WERI-Rb-1 (cell line): Measurements from ENCODE around the gene DBH.

Source experiments
- DNase-seq: peaks from one replicate; pipeline ENCODE4 v3.0.0-alpha.2; 2020
- H3K27ac ChIP-seq: fragments of 250-450 bp; sonication (Bioruptor Pico); 2 replicates; pipeline ENCODE4 v1.5.1; 2020; ENCODE audit warnings: mild to moderate bottlenecking, moderate library complexity
- H3K27me3 ChIP-seq: fragments of 250-450 bp; sonication (Bioruptor Pico); 2 replicates; pipeline ENCODE4 v1.5.1; 2021; ENCODE audit warnings: mild to moderate bottlenecking, low read depth, moderate library complexity; ENCODE audit not compliant: insufficient read depth, severe bottlenecking
- H3K36me3 ChIP-seq: fragments of 250-450 bp; sonication (Bioruptor Pico); 2 replicates; pipeline ENCODE4 v1.5.1; 2020; ENCODE audit warnings: mild to moderate bottlenecking, moderate library complexity
- H3K4me3 ChIP-seq: 2 replicates; pipeline ENCODE4 v1.5.1; 2011; ENCODE audit warnings: low read depth, mild to moderate bottlenecking, control low read depth, low read length
- H3K9me3 ChIP-seq: fragments of 250-450 bp; sonication (Bioruptor Pico); 2 replicates; pipeline ENCODE4 v1.5.1; 2021; ENCODE audit warnings: mild to moderate bottlenecking, moderate library complexity; ENCODE audit not compliant: severe bottlenecking
- CTCF ChIP-seq: IDR thresholded peaks from 2 replicates; pipeline ENCODE4 v1.5.1; 2011; ENCODE audit warnings: low read depth, mild to moderate bottlenecking, control low read depth, inconsistent platforms, low read length

Gene DBH

GRCh38 chr9:133601746-133602145 is 34.4 kb upstream of the DBH start:
- Histone ChIP-seq H3K27me3 (no peaks in the 10 kb centered on the region), H3K36me3 (peaks cover 3% of the 10 kb centered on the region), H3K9me3 (peaks cover 2% of the 10 kb centered on the region), H3K4me3 (no peak overlapping the region), H3K27ac (no peak overlapping the region)
- TF ChIP-seq CTCF = no peak
- no peak for DNase-seq

DNA sequence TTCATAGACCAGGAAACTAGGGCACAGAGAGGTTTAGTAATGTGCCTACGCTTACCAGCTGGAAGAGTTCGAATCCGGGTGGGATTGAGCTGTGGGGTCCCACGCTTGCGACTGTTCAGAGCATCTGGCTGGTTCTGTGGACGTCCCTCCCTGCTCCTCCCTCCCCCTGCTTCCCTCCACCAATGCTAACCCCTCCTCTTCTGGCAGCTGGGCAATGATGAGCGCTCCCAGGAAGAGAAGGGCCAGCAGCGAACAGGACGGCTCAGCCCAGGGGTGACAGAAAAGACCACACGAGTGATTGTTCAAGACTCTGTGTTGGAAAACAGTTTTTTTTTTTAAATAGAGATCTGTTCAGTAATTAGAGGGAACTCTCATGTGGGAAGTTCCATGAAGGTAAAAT is 33.9 kb upstream of the DBH start:
- TF ChIP-seq CTCF = no peak
- Histone ChIP-seq H3K9me3 (peaks cover 2% of the 10 kb centered on the region), H3K27ac (no peak overlapping the region), H3K4me3 (no peak overlapping the region), H3K36me3 (peaks cover 7% of the 10 kb centered on the region), H3K27me3 (no peaks in the 10 kb centered on the region)
- DNase-seq = no peak

DNA sequence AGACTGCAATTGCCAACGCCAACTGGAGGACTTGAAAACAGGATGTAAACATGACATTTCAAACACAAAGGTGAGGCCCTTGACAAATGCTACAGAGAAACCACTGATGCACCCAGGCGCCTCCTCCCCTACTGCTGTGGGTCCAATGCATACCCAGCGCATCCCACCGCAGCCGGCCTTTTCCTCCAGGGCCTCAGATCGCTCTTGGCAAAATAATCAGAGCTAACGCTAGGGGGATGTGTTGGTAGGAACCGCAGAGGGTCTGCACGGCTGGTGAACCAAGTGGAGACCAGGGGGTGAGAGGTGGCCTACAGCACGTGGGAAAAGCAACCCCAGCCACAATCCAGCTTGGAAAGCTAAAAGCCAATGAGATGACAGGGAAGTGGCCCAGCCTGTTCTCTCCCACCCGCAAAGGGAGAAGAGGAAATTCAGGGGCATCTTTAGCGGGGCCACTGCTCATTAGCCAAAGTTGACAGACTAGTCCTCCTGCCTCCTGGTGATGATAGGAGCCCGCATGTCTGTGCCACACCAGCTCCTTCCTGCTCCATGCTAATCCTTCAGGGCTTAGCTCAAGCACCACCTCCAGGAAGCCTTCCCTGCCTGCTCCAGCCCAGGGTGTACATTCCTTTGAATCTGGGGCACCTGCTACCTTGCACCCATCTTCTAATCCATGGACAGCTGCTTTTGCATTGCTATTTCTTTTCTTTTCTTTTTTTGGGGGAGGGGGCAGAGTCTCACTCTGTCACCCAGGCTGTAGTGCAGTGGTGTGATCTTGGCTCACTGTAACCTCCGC is 32.8 kb upstream of the DBH start:
- no peaks in the 10 kb centered on the region for H3K9me3 ChIP-seq
- no peaks in the 10 kb centered on the region for H3K27me3 ChIP-seq
- no peak for DNase-seq
- no peak overlapping the region for H3K27ac ChIP-seq
- TF ChIP-seq CTCF = no peak
- no peak overlapping the region for H3K4me3 ChIP-seq
- peaks cover 8% of the 10 kb centered on the region for H3K36me3 ChIP-seq

DNA sequence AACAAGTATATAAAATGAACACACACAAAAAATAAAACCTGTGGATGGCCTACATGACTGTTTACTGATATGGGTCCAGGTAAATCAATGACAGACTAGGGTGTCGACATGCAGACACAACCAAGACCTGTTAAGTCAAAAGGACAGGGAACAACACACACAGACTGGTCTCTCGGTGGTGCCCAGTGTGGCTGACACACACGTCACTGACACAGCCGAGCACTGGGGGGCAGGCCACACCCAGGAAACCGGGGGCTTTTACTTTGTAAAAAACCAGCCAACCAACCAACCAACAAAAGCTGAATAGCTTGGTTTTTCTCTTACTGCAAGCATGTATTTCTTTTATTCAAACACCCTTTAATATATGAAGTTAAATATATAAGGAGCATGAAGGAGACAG is 31.9 kb upstream of the DBH start:
- Histone ChIP-seq H3K36me3 (peaks cover 8% of the 10 kb centered on the region), H3K27ac (0 out of 2 replicates have a peak overlapping the region, but pooled peaks have one; percentile 22), H3K27me3 (no peaks in the 10 kb centered on the region), H3K4me3 (no peak overlapping the region), H3K9me3 (no peaks in the 10 kb centered on the region)
- DNase-seq = peak; percentile 63
- peak; percentile 55 for TF ChIP-seq CTCF

DNA sequence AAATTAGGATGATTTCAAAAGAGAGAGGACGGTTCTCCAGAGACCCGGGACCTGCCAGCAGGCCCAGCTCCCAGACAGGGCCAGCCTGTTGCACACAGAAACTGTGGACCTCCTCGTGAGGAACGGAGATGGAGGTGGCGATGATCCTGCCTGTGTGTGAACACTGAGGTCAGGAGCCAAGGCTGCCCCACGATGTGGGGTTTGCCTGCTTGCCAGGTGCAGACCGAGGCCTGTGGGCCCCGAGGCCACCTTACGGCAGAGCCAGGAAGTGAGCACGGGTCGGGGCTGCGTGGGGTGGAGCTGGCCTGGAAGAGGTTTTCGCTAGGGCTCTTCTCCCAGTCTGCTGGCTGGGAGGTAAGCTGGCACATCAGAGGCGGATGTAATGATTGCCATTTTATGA is 31.3 kb upstream of the DBH start:
- Histone ChIP-seq H3K9me3 (no peaks in the 10 kb centered on the region), H3K27me3 (no peaks in the 10 kb centered on the region), H3K27ac (peak overlapping the region; percentile 22; the same call in 1 of the 2 replicates), H3K4me3 (no peak overlapping the region), H3K36me3 (peaks cover 8% of the 10 kb centered on the region)
- DNase-seq = no peak
- no peak for TF ChIP-seq CTCF

DNA sequence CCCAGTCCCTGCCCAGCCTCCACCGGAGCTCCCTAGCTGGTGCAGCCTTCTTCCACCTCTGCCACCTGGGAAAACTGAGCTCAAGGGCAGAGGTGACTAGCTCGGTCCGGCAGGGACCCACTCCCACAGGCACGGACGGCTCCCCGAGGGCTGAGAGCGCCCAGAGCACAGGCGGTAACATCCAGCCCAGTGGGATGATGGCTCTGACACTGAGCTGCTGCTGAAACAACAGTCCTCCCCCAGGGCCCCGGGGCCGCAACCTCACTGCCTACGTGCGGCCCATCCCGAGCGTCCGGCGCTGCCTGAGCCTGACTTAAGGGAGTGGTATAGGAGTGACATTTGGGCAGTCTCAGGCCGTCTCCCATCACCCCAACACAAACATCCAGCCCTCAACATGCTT is 30.7 kb upstream of the DBH start:
- Histone ChIP-seq H3K9me3 (no peaks in the 10 kb centered on the region), H3K27me3 (no peaks in the 10 kb centered on the region), H3K36me3 (peaks cover 8% of the 10 kb centered on the region), H3K27ac (no peak overlapping the region), H3K4me3 (no peak overlapping the region)
- DNase-seq = no peak
- no peak for TF ChIP-seq CTCF
